CD4-positive, alpha-beta T cell treated with Interleukin-6 for 4 hours (primary cell): ENCODE measurements around the gene MYO18A.
"Not testable (repeated sequence)": the region's sequence is repeated elsewhere in the genome, so short reads cannot be mapped to it uniquely, and the experiment has no call there.

Experiments
- DNase-seq: peaks from one replicate; pipeline ENCODE4 v3.0.0-alpha.2; 2020; ENCODE audit warnings: mixed read lengths

Gene MYO18A

GRCh38 chr17:29147228-29147627 lies 33.0 kb downstream of the MYO18A start:
- not testable (repeated sequence) for DNase-seq

- DNase-seq = no peak
These were observed 33.7 kb downstream of the MYO18A start for GRCh38 chr17:29146369-29146972.

- peak; percentile 81 for DNase-seq
These were observed 34.7 kb downstream of the MYO18A start for GRCh38 chr17:29145289-29146073.

- no peak for DNase-seq
These were observed 36.3 kb downstream of the MYO18A start for GRCh38 chr17:29143894-29144293.

GRCh38 chr17:29141514-29141876 lies 38.7 kb downstream of the MYO18A start:
- DNase-seq = no peak

GRCh38 chr17:29140631-29141513 lies 39.3 kb downstream of the MYO18A start:
- DNase-seq = peak; percentile 79

GRCh38 chr17:29140051-29140621 lies 40.1 kb downstream of the MYO18A start:
- DNase-seq = peak; percentile 90

GRCh38 chr17:29138971-29139691 lies 41.1 kb downstream of the MYO18A start:
- peak; percentile 40 for DNase-seq

GRCh38 chr17:29138184-29138955 lies 41.8 kb downstream of the MYO18A start:
- DNase-seq = peak; percentile 75

GRCh38 chr17:29136998-29137730 lies 43.0 kb downstream of the MYO18A start:
- DNase-seq = peak; percentile 32

GRCh38 chr17:29135464-29135863 lies 44.7 kb downstream of the MYO18A start:
- DNase-seq = no peak

- no peak for DNase-seq
These were observed 47.0 kb downstream of the MYO18A start for GRCh38 chr17:29133121-29133713.

- DNase-seq = no peak
These were observed 48.1 kb downstream of the MYO18A start for GRCh38 chr17:29131814-29132682.

- no peak for DNase-seq
These were observed 50.5 kb downstream of the MYO18A start for GRCh38 chr17:29129731-29130130.

- no peak for DNase-seq
These were observed 52.4 kb downstream of the MYO18A start for GRCh38 chr17:29127840-29128239.

- no peak for DNase-seq
These were observed 53.8 kb downstream of the MYO18A start for GRCh38 chr17:29126268-29126930.

- no peak for DNase-seq
These were observed 54.5 kb downstream of the MYO18A start for GRCh38 chr17:29125651-29126050.

GRCh38 chr17:29124925-29125273 lies 55.3 kb downstream of the MYO18A start:
- no peak for DNase-seq
